GM12878 (cell line): ENCODE measurements around the gene NMRK1. TPM values are rescaled to one million over a fixed set of nuclear protein-coding genes. Genes with fewer than 3 reads are reported as not detected.

Experiments used
- CBX3 ChIP-seq: fragments of 200-600 bp; sonication (generic); IDR thresholded peaks from 2 replicates; pipeline ENCODE4 v1.6.1; 2016; ENCODE audit warnings: low read depth, borderline replicate concordance
- EP300 ChIP-seq, 2 experiments: fragments of 150-350 bp in 1 of 2; IDR thresholded peaks; 2 replicates each; pipeline ENCODE4 v1.6.1; 2011 to 2012; ENCODE audit warnings: low read depth in 2 of 2, low read length in 2 of 2, borderline replicate concordance in 1 of 2, improper control_type of control experiment in 1 of 2, inconsistent platforms in 1 of 2; ENCODE audit not compliant: control insufficient read depth in 1 of 2
- FOS ChIP-seq: IDR thresholded peaks from 3 replicates; pipeline ENCODE4 v1.6.1; 2011; ENCODE audit warnings: borderline replicate concordance; ENCODE audit not compliant: insufficient read length; ENCODE audit errors: extremely low read depth
- FOXM1 ChIP-seq: IDR thresholded peaks from 2 replicates; pipeline ENCODE4 v1.6.1; 2012; ENCODE audit warnings: low read depth, mild to moderate bottlenecking, inconsistent platforms, low read length, moderate library complexity
- KLF5 ChIP-seq: fragments of 450-650 bp; IDR thresholded peaks from 2 replicates; pipeline ENCODE4 v1.6.1; 2014; ENCODE audit warnings: mild to moderate bottlenecking; ENCODE audit not compliant: partially characterized antibody
- MYB ChIP-seq: fragments of 150-350 bp; IDR thresholded peaks from 2 replicates; pipeline ENCODE4 v1.6.1; 2014; ENCODE audit warnings: mild to moderate bottlenecking, low read depth, low read length, borderline replicate concordance
- NBN ChIP-seq: fragments of 450-650 bp; IDR thresholded peaks from 2 replicates; pipeline ENCODE4 v1.6.1; 2016
- NFIC ChIP-seq: IDR thresholded peaks from 2 replicates; pipeline ENCODE4 v1.6.1; 2012; ENCODE audit warnings: low read depth, mild to moderate bottlenecking, inconsistent platforms, low read length, moderate library complexity
- PAX8 ChIP-seq: fragments of 450-650 bp; IDR thresholded peaks from 2 replicates; pipeline ENCODE4 v1.6.1; 2017; ENCODE audit warnings: mild to moderate bottlenecking, moderate library complexity
- RB1 ChIP-seq: fragments of 450-650 bp; formaldehyde crosslinking; IDR thresholded peaks from 2 replicates; pipeline ENCODE4 v1.6.1; 2017; ENCODE audit warnings: mild to moderate bottlenecking, borderline replicate concordance
- RBBP5 ChIP-seq: fragments of 200-600 bp; sonication (generic); conservative IDR thresholded peaks from 2 replicates; pipeline ENCODE4 v1.6.1; 2016
- SP1 ChIP-seq: IDR thresholded peaks from one replicate; pipeline ENCODE4 v1.6.1; 2011; ENCODE audit warnings: low read depth, low read length
- ZBED1 ChIP-seq: IDR thresholded peaks from 2 replicates; pipeline ENCODE4 v1.6.1; 2016; ENCODE audit warnings: borderline replicate concordance
- ZBTB33 ChIP-seq: fragments of 450-650 bp; IDR thresholded peaks from 2 replicates; pipeline ENCODE4 v1.6.1; 2017; ENCODE audit warnings: mild to moderate bottlenecking
- ZBTB40 ChIP-seq: fragments of 450-650 bp; IDR thresholded peaks from 2 replicates; pipeline ENCODE4 v1.6.1; 2016; ENCODE audit warnings: mild to moderate bottlenecking, moderate library complexity, borderline replicate concordance
- ZNF687 ChIP-seq: fragments of 450-650 bp; IDR thresholded peaks from 2 replicates; pipeline ENCODE4 v1.6.1; 2017; ENCODE audit warnings: mild to moderate bottlenecking, moderate library complexity
- ZSCAN29 ChIP-seq: fragments of 450-650 bp; IDR thresholded peaks from 2 replicates; pipeline ENCODE4 v1.6.1; 2017; ENCODE audit warnings: mild to moderate bottlenecking, moderate library complexity
- polyA plus RNA-seq, 11 experiments: library from polyadenylated mRNA; depleted of rRNA in 4 of 11; unstranded in 6 of 11; stranded (reverse) in 5 of 11; fragments of >200 nt; fragmentation: Nextera tagmentation in 4 of 11; fragmentation: Illumina TruSeq in 1 of 11; extraction: Ambion mirVana in 4 of 11; extraction: Trizol in 1 of 11; gene quantifications; 1 replicate in 1 of 11; 2 replicates in 10 of 11; pipeline versions ENCODE4 v1.2.1 to v1.2.3, GENCODE V29; 2011 to 2016; ENCODE audit warnings: inconsistent platforms in 2 of 11, missing spikeins in 2 of 11, low read depth in 1 of 11
- total RNA-seq, 4 experiments: library from RNA; depleted of rRNA in 3 of 4; stranded (reverse); fragments of >200 nt in 3 of 4; fragmentation: Illumina TruSeq in 1 of 4; extraction: Trizol in 1 of 4; gene quantifications; 2 replicates each; pipeline versions ENCODE4 v1.2.1 to v1.2.3, GENCODE V29; 2013 to 2021

NMRK1 gene
- total and polyA plus RNA-seq, 10 of the 15 experiments (the other 5 are each of a cell fraction or from before 2014, with no cell fraction given): 8.4 to 17.2 (median 12.1) TPM

GRCh38 chr9:75087289-75087823, 599 bp downstream of the NMRK1 start (continued):
- TF ChIP-seq ZNF687 (no peak), SP1 (no peak), NFIC (peak; percentile 63; the same call in 1 of the 2 replicates), ZBTB33 (no peak), FOXM1 (no peak), ZBTB40 (peak; percentile 29; the same call in 1 of the 2 replicates), CBX3 (no peak), PAX8 (no peak), KLF5 (no peak), RBBP5 (no peak), FOS (no peak), RB1 (no peak), ZBED1 (no peak), ZSCAN29 (no peak), NBN (0 out of 2 replicates have a peak, but pooled peaks have one; percentile 12), EP300 (IDR thresholded peaks at IDR 0.05; ENCODE audit: borderline replicate concordance in 1 of 2, control insufficient read depth in 1 of 2, low read depth in 2 of 2, low read length in 2 of 2) (no peak), MYB (no peak)
